GM23338 (cell line): ENCODE data around the gene SYTL1. TPM values are rescaled to one million over a fixed set of nuclear protein-coding genes. Genes with fewer than 3 reads are reported as not detected.

Experiments
- ATAC-seq: fragments of 200-7000 bp; cut with Tn5 transposase; 3 replicates; pipeline ENCODE4 v1.9.1; 2020
- DNase-seq: peaks from one replicate; pipeline ENCODE4 v3.0.0-alpha.2; 2015; ENCODE audit warnings: low spot score
- H2AFZ ChIP-seq: fragments of 200-600 bp; sonication (generic); 2 replicates; pipeline ENCODE4 v1.8.0; 2016; ENCODE audit warnings: antibody characterized with exemption, mild to moderate bottlenecking, moderate library complexity
- H3F3A ChIP-seq: fragments of 200-600 bp; sonication (generic); replicated peaks from 2 replicates; pipeline ENCODE4 v1.8.0; 2017; ENCODE audit warnings: antibody characterized with exemption, mixed run types, low read depth
- H3K27ac ChIP-seq: fragments of 200-600 bp; sonication (generic); 2 replicates; pipeline ENCODE4 v1.6.1; 2016; ENCODE audit warnings: low read depth
- H3K27me3 ChIP-seq: fragments of 200-600 bp; sonication (generic); 2 replicates; pipeline ENCODE4 v1.8.0; 2016; ENCODE audit warnings: mild to moderate bottlenecking, mixed run types, moderate library complexity; ENCODE audit not compliant: insufficient read depth
- H3K36me3 ChIP-seq: fragments of 200-600 bp; sonication (generic); 2 replicates; pipeline ENCODE4 v1.8.0; 2016; ENCODE audit warnings: mild to moderate bottlenecking; ENCODE audit not compliant: insufficient read depth
- H3K4me1 ChIP-seq: fragments of 200-600 bp; sonication (generic); 2 replicates; pipeline ENCODE4 v1.8.0; 2016; ENCODE audit warnings: mild to moderate bottlenecking, moderate library complexity; ENCODE audit not compliant: insufficient read depth
- H3K4me2 ChIP-seq: fragments of 200-600 bp; sonication (generic); 2 replicates; pipeline ENCODE4 v1.7.1; 2017; ENCODE audit warnings: mixed run types
- H3K4me3 ChIP-seq: fragments of 200-600 bp; sonication (generic); 2 replicates; pipeline ENCODE4 v1.6.1; 2016; ENCODE audit warnings: mixed run types
- H3K79me2 ChIP-seq: fragments of 200-600 bp; sonication (generic); replicated peaks from 2 replicates; pipeline ENCODE4 v1.8.0; 2017; ENCODE audit warnings: mild to moderate bottlenecking; ENCODE audit not compliant: insufficient read depth
- H3K9me2 ChIP-seq: fragments of 200-600 bp; sonication (generic); 2 replicates; pipeline ENCODE4 v1.8.0; 2017; ENCODE audit not compliant: insufficient read depth
- H4K20me1 ChIP-seq: fragments of 200-600 bp; sonication (generic); replicated peaks from 2 replicates; pipeline ENCODE4 v1.8.0; 2017; ENCODE audit warnings: mild to moderate bottlenecking; ENCODE audit not compliant: insufficient read depth
- H3K27ac Mint-ChIP-seq: 2 replicates; pipeline ENCODE4 v1.8.0; 2020; ENCODE audit warnings: inconsistent platforms, mild to moderate bottlenecking, moderate library complexity, mixed read lengths
- H3K27me3 Mint-ChIP-seq: 3 replicates; pipeline ENCODE4 v1.8.0; 2022; ENCODE audit warnings: low read depth, mild to moderate bottlenecking, moderate library complexity, mixed read lengths, inconsistent platforms; ENCODE audit not compliant: insufficient read depth, poor library complexity
- H3K36me3 Mint-ChIP-seq: 3 replicates; pipeline ENCODE4 v1.8.0; 2021; ENCODE audit warnings: low read depth, mild to moderate bottlenecking, inconsistent platforms, moderate library complexity, mixed read lengths
- H3K4me1 Mint-ChIP-seq: 3 replicates; pipeline ENCODE4 v1.8.0; 2020; ENCODE audit warnings: mild to moderate bottlenecking, inconsistent platforms, mixed read lengths
- H3K4me3 Mint-ChIP-seq: 3 replicates; pipeline ENCODE4 v1.8.0; 2021; ENCODE audit warnings: moderate library complexity, mild to moderate bottlenecking, inconsistent platforms, mixed read lengths
- H3K9me3 Mint-ChIP-seq: 3 replicates; pipeline ENCODE4 v1.8.0; 2020; ENCODE audit warnings: moderate library complexity, mild to moderate bottlenecking, inconsistent platforms, mixed read lengths
- CTCF ChIP-seq, 2 experiments: fragments of 200-600 bp in 1 of 2; sonication (generic) in 1 of 2; conservative IDR thresholded peaks; 2 replicates each; pipeline versions ENCODE4 v1.5.1 to v1.6.1; 2016 to 2017; ENCODE audit warnings: antibody characterized with exemption in 2 of 2, low read depth in 2 of 2, mild to moderate bottlenecking in 2 of 2, moderate library complexity in 1 of 2
- ETS1 ChIP-seq: IDR thresholded peaks from 2 replicates; pipeline ENCODE4 v1.6.1; 2016; ENCODE audit warnings: antibody characterized with exemption
- EZH2 ChIP-seq: fragments of 200-600 bp; sonication (generic); IDR thresholded peaks from one replicate; pipeline ENCODE4 v1.8.0; 2017; ENCODE audit warnings: antibody characterized with exemption, mild to moderate bottlenecking, low read depth; ENCODE audit not compliant: unreplicated experiment
- EZH2phosphoT487 ChIP-seq: fragments of 200-600 bp; sonication (generic); IDR thresholded peaks from one replicate; pipeline ENCODE4 v1.8.1; 2018; ENCODE audit warnings: antibody characterized with exemption; ENCODE audit not compliant: unreplicated experiment
- NANOG ChIP-seq: IDR thresholded peaks from 2 replicates; pipeline ENCODE4 v1.6.1; 2016; ENCODE audit warnings: antibody characterized with exemption, borderline replicate concordance
- POLR2AphosphoS5 ChIP-seq: IDR thresholded peaks from 2 replicates; pipeline ENCODE4 v1.6.1; 2016; ENCODE audit warnings: antibody characterized with exemption, low read depth
- REST ChIP-seq: IDR thresholded peaks from one replicate; pipeline ENCODE4 v1.6.1; 2018; ENCODE audit warnings: antibody characterized with exemption; ENCODE audit not compliant: unreplicated experiment
- ZNF331 ChIP-seq: fragments of 250-450 bp; sonication (Bioruptor Pico); IDR thresholded peaks from 2 replicates; pipeline ENCODE4 v1.5.0; 2020; ENCODE audit warnings: low read depth, mild to moderate bottlenecking, moderate library complexity
- polyA plus RNA-seq: library from polyadenylated mRNA; unstranded; fragments of >200 nt; fragmentation: Nextera tagmentation; extraction: Ambion mirVana; gene quantifications from 2 replicates; pipeline ENCODE4 v1.2.1, GENCODE V29; 2016
- total RNA-seq: library from RNA; depleted of rRNA; stranded (reverse); fragments of >200 nt; shearing (Covaris generic); gene quantifications from 2 replicates; pipeline ENCODE4 v1.2.3, GENCODE V29; 2014

The SYTL1 gene
- total and polyA plus RNA-seq, 2 experiments from 2014 or later = 4.9 to 12.3 TPM

- TF ChIP-seq CTCF (conservative IDR thresholded peaks at IDR 0.05; ENCODE audit: low read depth in 2 of 2) = no peak
- no peak for TF ChIP-seq POLR2AphosphoS5
- no peak for TF ChIP-seq EZH2
- TF ChIP-seq NANOG = no peak
- TF ChIP-seq ZNF331 (CRISPR knock-in tag) = no peak
- no peak for TF ChIP-seq EZH2phosphoT487
- no peak for TF ChIP-seq REST
- TF ChIP-seq ETS1 = no peak
These were observed 11.3 kb downstream of the SYTL1 start (continued) for GRCh38 chr1:27353166-27353565.

- Histone ChIP-seq H3K9me2 (no peaks in the 10 kb centered on the region), H3K4me3 (no peak overlapping the region), H3K27ac (no peak overlapping the region), H2AFZ (no peak overlapping the region), H3K79me2 (no peaks in the 10 kb centered on the region; the same call in 1 of the 2 replicates), H3F3A (peaks cover 14% of the 10 kb centered on the region), H3K4me1 (peaks cover 13% of the 10 kb centered on the region; the same call in 1 of the 2 replicates), H3K27me3 (peaks cover 18% of the 10 kb centered on the region), H4K20me1 (no peaks in the 10 kb centered on the region; the same call in 1 of the 2 replicates), H3K36me3 (no peaks in the 10 kb centered on the region), H3K4me2 (no peak overlapping the region)
- Mint-ChIP-seq H3K9me3 (no peaks in the 10 kb centered on the region; the same call in 2 of the 3 replicates), H3K4me3 (no peak overlapping the region), H3K27me3 (peaks cover 29% of the 10 kb centered on the region), H3K4me1 (peaks cover 21% of the 10 kb centered on the region; the same call in 2 of the 3 replicates), H3K27ac (no peak overlapping the region), H3K36me3 (peaks cover 5% of the 10 kb centered on the region; the same call in 1 of the 3 replicates)
- TF ChIP-seq NANOG (no peak), ZNF331 (CRISPR knock-in tag) (no peak)
- ATAC-seq = no peak
- DNase-seq = no peak
These were observed 11.8 kb downstream of the SYTL1 start for GRCh38 chr1:27353629-27354028.
